Cardiac muscle cell (in vitro differentiated cells and primary cell): Measurements from ENCODE around the gene BIVM. TPM values are rescaled to one million over a fixed set of nuclear protein-coding genes. Genes with fewer than 3 reads are reported as not detected.
A peak's percentile ranks its signal among the peaks of the same experiment; 100 is the strongest.
"Not testable (repeated sequence)": the region's sequence is repeated elsewhere in the genome, so short reads cannot be mapped to it uniquely, and the experiment has no call there.

ENCODE experiments used
- DNase-seq, 2 donors: peaks; one replicate each; pipeline versions ENCODE4 v3.0.0 to v3.0.0-alpha.2; 2010 to 2017; ENCODE audit warnings: low read depth in 1 of 2, low spot score in 1 of 2
- H3K27ac ChIP-seq: fragments of 200-600 bp; sonication (generic); 2 replicates; pipeline ENCODE4 v1.5.1; 2016
- H3K27me3 ChIP-seq: fragments of 200-600 bp; sonication (generic); 2 replicates; pipeline ENCODE4 v1.6.0; 2016; ENCODE audit warnings: control low read depth
- H3K36me3 ChIP-seq: fragments of 200-600 bp; sonication (generic); 2 replicates; pipeline ENCODE4 v1.5.1; 2016; ENCODE audit warnings: control low read depth
- H3K4me1 ChIP-seq: fragments of 200-600 bp; sonication (generic); 2 replicates; pipeline ENCODE4 v1.8.1; 2017; ENCODE audit warnings: low read depth, mild to moderate bottlenecking, mixed run types
- H3K4me3 ChIP-seq: fragments of 200-600 bp; sonication (generic); 2 replicates; pipeline ENCODE4 v1.5.1; 2016; ENCODE audit warnings: mild to moderate bottlenecking
- H3K9me3 ChIP-seq: fragments of 200-600 bp; sonication (generic); 2 replicates; pipeline ENCODE4 v1.5.1; 2017; ENCODE audit warnings: low read depth, mild to moderate bottlenecking, control low read depth
- polyA plus RNA-seq: library from polyadenylated mRNA; unstranded; fragments of >200 nt; fragmentation: Nextera tagmentation; extraction: Ambion mirVana; gene quantifications from 2 replicates; pipeline ENCODE4 v1.2.1, GENCODE V29; 2016
- total RNA-seq: library from RNA; depleted of rRNA; stranded (reverse); fragments of >200 nt; gene quantifications from 2 replicates; pipeline ENCODE4 v1.2.3, GENCODE V29; 2016
- TF ChIP-seq, protein P1 (sequence below): IDR thresholded peaks from 2 replicates; pipeline ENCODE4 v1.5.1; 2012; ENCODE audit warnings: low read depth, mild to moderate bottlenecking, low read length

BIVM gene
- total and polyA plus RNA-seq, 2 experiments from 2014 or later = 14.7 to 16.1 TPM

DNA sequence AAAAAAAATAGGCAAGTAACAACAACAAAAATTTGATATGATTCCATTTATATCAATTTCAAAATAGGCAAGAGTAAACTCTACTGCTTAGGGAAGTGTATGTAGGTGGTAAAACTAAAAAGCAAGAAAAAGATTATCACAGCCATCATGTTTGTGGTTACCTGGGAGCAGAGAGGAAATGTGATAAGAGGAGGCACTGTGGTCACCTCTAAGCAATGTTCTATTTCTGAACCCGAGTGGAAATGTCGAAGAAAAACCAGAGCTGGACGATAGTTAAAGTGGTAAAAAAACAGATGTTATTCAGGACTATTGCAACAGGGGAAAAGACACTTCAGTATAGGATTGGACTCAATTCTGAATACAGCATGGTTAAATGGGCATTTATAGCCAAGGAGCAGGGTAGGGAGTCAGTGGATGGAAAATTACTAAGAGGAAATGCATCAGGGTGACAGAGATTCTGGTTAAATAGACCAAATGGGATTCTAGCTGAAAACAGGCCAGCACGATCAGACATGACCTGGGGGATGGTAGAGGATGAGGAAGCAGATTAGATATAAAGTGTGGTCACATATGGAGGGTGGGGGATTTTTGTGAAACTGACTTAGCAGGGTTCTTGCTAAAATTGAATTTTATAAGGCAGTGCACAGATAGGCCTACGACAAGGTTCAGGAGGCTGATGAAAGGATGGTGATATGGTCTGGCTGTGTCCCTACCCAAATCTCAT, 19.3 kb upstream of the BIVM start:
- Histone ChIP-seq H3K9me3 (no peaks in the 10 kb centered on the region), H3K27me3 (no peaks in the 10 kb centered on the region), H3K27ac (no peak overlapping the region), H3K4me1 (no peaks in the 10 kb centered on the region), H3K4me3 (no peak overlapping the region), H3K36me3 (no peaks in the 10 kb centered on the region)
- TF ChIP-seq, protein P1, sequence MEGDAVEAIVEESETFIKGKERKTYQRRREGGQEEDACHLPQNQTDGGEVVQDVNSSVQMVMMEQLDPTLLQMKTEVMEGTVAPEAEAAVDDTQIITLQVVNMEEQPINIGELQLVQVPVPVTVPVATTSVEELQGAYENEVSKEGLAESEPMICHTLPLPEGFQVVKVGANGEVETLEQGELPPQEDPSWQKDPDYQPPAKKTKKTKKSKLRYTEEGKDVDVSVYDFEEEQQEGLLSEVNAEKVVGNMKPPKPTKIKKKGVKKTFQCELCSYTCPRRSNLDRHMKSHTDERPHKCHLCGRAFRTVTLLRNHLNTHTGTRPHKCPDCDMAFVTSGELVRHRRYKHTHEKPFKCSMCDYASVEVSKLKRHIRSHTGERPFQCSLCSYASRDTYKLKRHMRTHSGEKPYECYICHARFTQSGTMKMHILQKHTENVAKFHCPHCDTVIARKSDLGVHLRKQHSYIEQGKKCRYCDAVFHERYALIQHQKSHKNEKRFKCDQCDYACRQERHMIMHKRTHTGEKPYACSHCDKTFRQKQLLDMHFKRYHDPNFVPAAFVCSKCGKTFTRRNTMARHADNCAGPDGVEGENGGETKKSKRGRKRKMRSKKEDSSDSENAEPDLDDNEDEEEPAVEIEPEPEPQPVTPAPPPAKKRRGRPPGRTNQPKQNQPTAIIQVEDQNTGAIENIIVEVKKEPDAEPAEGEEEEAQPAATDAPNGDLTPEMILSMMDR = no peak
- peak in 1 of 2 donors; percentile 40 for DNase-seq

DNA sequence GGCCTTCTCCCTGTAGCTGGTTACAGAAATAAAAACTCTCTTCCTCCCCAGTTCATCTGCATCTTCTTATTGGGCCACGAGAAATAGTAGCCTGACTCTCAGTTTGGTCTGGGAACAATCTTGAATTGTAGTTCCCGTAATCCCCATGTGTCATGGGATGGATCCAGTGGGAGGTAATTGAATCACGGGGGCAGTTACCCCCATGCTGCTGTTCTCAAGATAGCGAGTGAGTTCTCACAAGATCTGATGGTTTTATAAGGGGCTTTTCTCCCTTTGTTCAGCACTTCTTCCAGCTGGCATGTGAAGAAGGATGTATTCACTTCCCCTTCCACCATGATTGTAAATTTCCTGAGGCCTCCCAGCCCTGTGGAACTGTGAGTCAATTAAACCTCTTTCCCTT, 18.3 kb upstream of the BIVM start:
- not testable (repeated sequence) for H3K9me3 ChIP-seq, DNase-seq, H3K36me3 ChIP-seq, H3K4me3 ChIP-seq, H3K27me3 ChIP-seq, H3K27ac ChIP-seq, H3K4me1 ChIP-seq

DNA sequence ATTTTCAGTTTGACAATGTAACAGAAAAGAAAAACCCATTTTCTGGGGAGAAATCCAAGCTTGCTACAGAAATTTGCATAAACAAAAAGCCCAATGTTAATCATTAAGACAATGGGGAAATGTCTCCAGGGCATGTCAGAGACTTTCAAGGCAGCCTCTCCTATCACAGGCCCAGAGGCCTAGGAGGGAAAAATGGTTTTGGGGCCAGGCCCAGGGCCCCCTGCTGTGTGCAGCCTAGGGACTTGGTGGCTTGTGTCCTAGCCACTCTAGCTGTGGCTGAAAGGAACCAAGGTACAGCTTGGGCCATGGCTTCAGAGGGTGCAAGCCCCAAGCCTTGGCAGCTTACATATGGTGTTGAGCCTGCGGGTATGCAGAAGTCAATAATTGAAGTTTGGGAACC, 17.3 kb upstream of the BIVM start:
- Histone ChIP-seq H3K27me3 (no peaks in the 10 kb centered on the region), H3K9me3 (no peaks in the 10 kb centered on the region), H3K4me1 (no peaks in the 10 kb centered on the region), H3K4me3 (no peak overlapping the region), H3K27ac (no peak overlapping the region), H3K36me3 (peaks cover 8% of the 10 kb centered on the region)
- TF ChIP-seq, protein P1 = no peak
- no peak for DNase-seq

DNA sequence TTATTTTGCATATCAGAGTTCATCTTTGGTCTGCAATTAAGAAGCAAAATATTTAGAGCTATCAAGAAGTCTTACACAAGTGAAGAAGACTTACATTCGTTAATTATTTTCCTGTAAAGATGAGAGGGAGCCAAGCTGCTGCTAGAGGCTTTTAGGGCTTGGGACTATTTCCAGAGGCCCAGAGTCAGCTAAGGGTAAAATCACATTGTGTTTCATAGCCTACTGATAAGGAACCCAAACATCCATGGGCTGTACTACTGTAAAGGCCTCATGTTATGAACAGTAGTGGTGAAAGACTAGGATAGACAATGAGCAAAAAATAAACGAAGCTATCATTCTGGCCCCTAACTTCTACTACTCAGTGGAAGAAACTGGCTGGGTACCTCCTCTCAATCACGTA, 14.4 kb upstream of the BIVM start:
- Histone ChIP-seq H3K27me3 (no peaks in the 10 kb centered on the region), H3K4me3 (no peak overlapping the region), H3K9me3 (no peaks in the 10 kb centered on the region), H3K27ac (no peak overlapping the region), H3K4me1 (no peaks in the 10 kb centered on the region), H3K36me3 (peaks cover 18% of the 10 kb centered on the region)
- DNase-seq = no peak
- TF ChIP-seq, protein P1 = no peak

DNA sequence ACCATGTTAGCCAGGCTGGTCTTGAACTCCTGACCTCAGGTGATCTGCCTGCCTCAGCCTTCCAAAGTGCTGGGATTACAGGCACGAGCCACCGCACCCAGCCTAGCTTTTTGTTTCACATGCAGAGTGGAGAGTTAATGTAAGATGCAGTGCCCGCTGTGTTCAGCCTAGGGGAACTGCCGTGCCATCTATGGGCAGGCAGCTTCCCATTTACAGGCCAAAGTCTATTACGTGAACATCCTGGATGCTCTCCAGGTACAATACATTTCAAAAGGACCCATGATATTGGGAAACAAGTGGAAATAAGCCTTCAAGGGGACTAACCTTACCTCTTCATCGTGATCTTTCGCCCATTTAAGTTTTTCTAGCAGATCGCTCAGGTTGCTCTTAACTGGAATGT, 10.2 kb upstream of the BIVM start:
- Histone ChIP-seq H3K4me3 (no peak overlapping the region), H3K9me3 (no peaks in the 10 kb centered on the region), H3K27me3 (no peaks in the 10 kb centered on the region), H3K27ac (no peak overlapping the region), H3K36me3 (peaks cover 24% of the 10 kb centered on the region), H3K4me1 (no peaks in the 10 kb centered on the region)
- DNase-seq = no peak
- TF ChIP-seq, protein P1 = no peak

DNA sequence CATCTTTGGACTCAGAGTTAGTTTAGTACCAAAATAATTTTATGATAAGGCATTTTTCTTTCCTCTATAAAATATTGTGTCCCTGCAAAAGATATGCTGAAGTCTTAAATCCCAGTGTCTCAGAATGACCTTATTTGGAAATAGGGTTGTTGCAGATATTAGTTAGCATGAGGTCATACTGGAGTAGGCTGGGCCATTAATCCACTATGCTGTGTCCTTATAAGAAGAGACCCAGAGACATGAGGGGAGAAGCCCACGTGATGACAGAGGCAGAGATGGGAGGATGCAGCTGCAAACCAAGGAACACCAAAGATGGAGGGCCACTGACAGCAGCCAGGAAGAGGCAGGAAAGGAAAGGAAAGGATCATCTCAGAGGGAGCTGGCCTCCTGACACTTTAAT, 6.5 kb upstream of the BIVM start:
- Histone ChIP-seq H3K27ac (no peak overlapping the region), H3K9me3 (no peaks in the 10 kb centered on the region), H3K4me1 (no peaks in the 10 kb centered on the region), H3K4me3 (no peak overlapping the region), H3K36me3 (peaks cover 12% of the 10 kb centered on the region), H3K27me3 (no peaks in the 10 kb centered on the region)
- TF ChIP-seq, protein P1 = no peak
- no peak for DNase-seq
